ENCODE measurements around the gene BUB1. TPM values are rescaled to one million over a fixed set of nuclear protein-coding genes. Genes with fewer than 3 reads are reported as not detected.
A peak's percentile ranks its signal among the peaks of the same experiment; 100 is the strongest.

Gene BUB1
- total and polyA plus RNA-seq, 9 of the 15 experiments (the other 6 are each of a cell fraction or from before 2014, with no cell fraction given): 73.4 to 247 (median 118) TPM

DNA sequence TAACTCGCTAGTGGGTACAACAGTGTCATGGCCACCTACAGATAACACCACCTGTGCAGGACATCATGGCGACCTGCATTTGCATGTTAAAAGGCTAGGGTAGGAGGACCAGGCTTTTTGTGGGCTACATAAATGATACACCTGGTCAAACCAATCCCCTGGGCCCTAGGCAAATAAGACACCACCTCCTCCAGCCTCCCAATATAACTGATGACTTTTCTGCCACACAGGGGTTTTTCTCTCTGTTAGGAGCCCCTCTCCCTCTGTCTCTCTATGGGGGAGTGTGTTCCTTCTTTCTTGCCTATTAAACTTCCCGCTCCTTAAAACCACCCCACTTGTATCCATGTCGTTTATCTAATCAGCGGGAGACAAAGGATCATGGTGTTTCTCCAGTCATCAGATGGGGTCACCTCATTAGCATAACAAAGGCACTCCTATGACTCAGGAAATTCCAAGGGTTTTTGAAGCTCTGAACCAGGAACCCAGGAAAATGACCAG lies 10.8 kb upstream of the BUB1 start (continued):
- TF ChIP-seq, protein P1, sequence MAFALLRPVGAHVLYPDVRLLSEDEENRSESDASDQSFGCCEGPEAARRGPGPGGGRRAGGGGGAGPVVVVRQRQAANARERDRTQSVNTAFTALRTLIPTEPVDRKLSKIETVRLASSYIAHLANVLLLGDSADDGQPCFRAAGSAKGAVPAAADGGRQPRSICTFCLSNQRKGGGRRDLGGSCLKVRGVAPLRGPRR (CRISPR knock-in tag; IDR thresholded peaks at IDR 0.05): no peak
- TF ChIP-seq ZNF316 (IDR thresholded peaks at IDR 0.05) (0 out of 2 replicates have a peak, but pooled peaks have one; percentile 7), SREBF2 (CRISPR knock-in tag; IDR thresholded peaks at IDR 0.05) (no peak), ZNF589 (CRISPR knock-in tag; IDR thresholded peaks at IDR 0.05; ENCODE audit: low read depth) (no peak), ARID3B (CRISPR knock-in tag; IDR thresholded peaks at IDR 0.05; ENCODE audit: borderline replicate concordance) (no peak), SP1 (CRISPR knock-in tag; IDR thresholded peaks at IDR 0.05) (no peak), NR4A1 (CRISPR knock-in tag; IDR thresholded peaks at IDR 0.05) (no peak), NR4A1 (tag; IDR thresholded peaks at IDR 0.05) (no peak), CEBPB (tag; IDR thresholded peaks at IDR 0.05) (no peak), TAF9B (IDR thresholded peaks at IDR 0.05; ENCODE audit: partially characterized antibody) (no peak), ZNF77 (CRISPR knock-in tag; IDR thresholded peaks at IDR 0.05) (no peak), EHMT2 (IDR thresholded peaks at IDR 0.05) (no peak), ZNF586 (CRISPR knock-in tag; conservative IDR thresholded peaks at IDR 0.05) (no peak), RAD21 (CRISPR knock-in tag; conservative IDR thresholded peaks at IDR 0.05 in 1 of 2, IDR thresholded peaks at IDR 0.05 in 1 of 2) (no peak), ELF4 (CRISPR knock-in tag; IDR thresholded peaks at IDR 0.05) (no peak), PHB (CRISPR knock-in tag; IDR thresholded peaks at IDR 0.05) (no peak), C11orf30 (IDR thresholded peaks at IDR 0.05; ENCODE audit: low read depth) (0 out of 2 replicates have a peak, but pooled peaks have one; percentile 20), HSF4 (CRISPR knock-in tag; IDR thresholded peaks at IDR 0.05; ENCODE audit: borderline replicate concordance) (no peak), ASH1L (IDR thresholded peaks at IDR 0.05; ENCODE audit: borderline replicate concordance, low read depth, partially characterized antibody) (no peak)
- TF ChIP-seq, protein P2, sequence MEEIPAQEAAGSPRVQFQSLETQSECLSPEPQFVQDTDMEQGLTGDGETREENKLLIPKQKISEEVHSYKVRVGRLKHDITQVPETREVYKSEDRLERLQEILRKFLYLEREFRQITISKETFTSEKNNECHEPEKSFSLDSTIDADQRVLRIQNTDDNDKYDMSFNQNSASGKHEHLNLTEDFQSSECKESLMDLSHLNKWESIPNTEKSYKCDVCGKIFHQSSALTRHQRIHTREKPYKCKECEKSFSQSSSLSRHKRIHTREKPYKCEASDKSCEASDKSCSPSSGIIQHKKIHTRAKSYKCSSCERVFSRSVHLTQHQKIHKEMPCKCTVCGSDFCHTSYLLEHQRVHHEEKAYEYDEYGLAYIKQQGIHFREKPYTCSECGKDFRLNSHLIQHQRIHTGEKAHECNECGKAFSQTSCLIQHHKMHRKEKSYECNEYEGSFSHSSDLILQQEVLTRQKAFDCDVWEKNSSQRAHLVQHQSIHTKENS (CRISPR knock-in tag; IDR thresholded peaks at IDR 0.05): no peak
- TF ChIP-seq, protein P3, sequence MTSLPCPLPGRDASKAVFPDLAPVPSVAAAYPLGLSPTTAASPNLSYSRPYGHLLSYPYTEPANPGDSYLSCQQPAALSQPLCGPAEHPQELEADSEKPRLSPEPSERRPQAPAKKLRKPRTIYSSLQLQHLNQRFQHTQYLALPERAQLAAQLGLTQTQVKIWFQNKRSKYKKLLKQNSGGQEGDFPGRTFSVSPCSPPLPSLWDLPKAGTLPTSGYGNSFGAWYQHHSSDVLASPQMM (CRISPR knock-in tag; IDR thresholded peaks at IDR 0.05): no peak
- TF ChIP-seq, protein P4, sequence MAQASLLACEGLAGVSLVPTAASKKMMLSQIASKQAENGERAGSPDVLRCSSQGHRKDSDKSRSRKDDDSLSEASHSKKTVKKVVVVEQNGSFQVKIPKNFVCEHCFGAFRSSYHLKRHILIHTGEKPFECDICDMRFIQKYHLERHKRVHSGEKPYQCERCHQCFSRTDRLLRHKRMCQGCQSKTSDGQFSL (CRISPR knock-in tag; IDR thresholded peaks at IDR 0.05): no peak
- TF ChIP-seq, protein P4 (tag; IDR thresholded peaks at IDR 0.05): no peak

Data from K562 (cell line).